HEK293T (cell line): ENCODE results near the gene APOB.

Experiments used
- ARNT ChIP-seq: fragments of 450-650 bp; IDR thresholded peaks from 2 replicates; pipeline ENCODE4 v1.6.1; 2017; ENCODE audit warnings: mild to moderate bottlenecking
- ELF4 ChIP-seq: fragments of 450-650 bp; IDR thresholded peaks from 2 replicates; pipeline ENCODE4 v1.6.1; 2017; ENCODE audit warnings: antibody characterized with exemption
- FOXA1 ChIP-seq: fragments of 450-650 bp; IDR thresholded peaks from 2 replicates; pipeline ENCODE4 v1.6.1; 2016; ENCODE audit warnings: mild to moderate bottlenecking
- FOXK2 ChIP-seq: fragments of 450-650 bp; IDR thresholded peaks from 2 replicates; pipeline ENCODE4 v1.6.1; 2016; ENCODE audit warnings: mild to moderate bottlenecking
- FOXM1 ChIP-seq: fragments of 450-650 bp; IDR thresholded peaks from 2 replicates; pipeline ENCODE4 v1.6.1; 2017; ENCODE audit warnings: mild to moderate bottlenecking, borderline replicate concordance
- HDGF ChIP-seq: fragments of 450-650 bp; IDR thresholded peaks from 2 replicates; pipeline ENCODE4 v1.6.1; 2017; ENCODE audit warnings: antibody characterized with exemption, borderline replicate concordance
- NFRKB ChIP-seq: fragments of 450-650 bp; IDR thresholded peaks from 2 replicates; pipeline ENCODE4 v1.6.1; 2016; ENCODE audit warnings: mild to moderate bottlenecking, moderate library complexity
- SP1 ChIP-seq: fragments of 450-650 bp; IDR thresholded peaks from 2 replicates; pipeline ENCODE4 v1.6.1; 2017
- SUZ12 ChIP-seq: fragments of 450-650 bp; IDR thresholded peaks from 2 replicates; pipeline ENCODE4 v1.6.1; 2016; ENCODE audit warnings: mild to moderate bottlenecking

- TF ChIP-seq FOXA1: no peak
- TF ChIP-seq HDGF: no peak
- no peak for TF ChIP-seq SP1
- TF ChIP-seq NFRKB: no peak
- TF ChIP-seq FOXK2: no peak
- TF ChIP-seq ARNT: no peak
- no peak for TF ChIP-seq SUZ12
- no peak for TF ChIP-seq FOXM1
- TF ChIP-seq ELF4: no peak
Observed at GRCh38 chr2:21008790-21009661, 34.8 kb downstream of the APOB start.
